ENCODE data around the gene FAM186B. TPM values are rescaled to one million over a fixed set of nuclear protein-coding genes. Genes with fewer than 3 reads are reported as not detected.
A peak's percentile ranks its signal among the peaks of the same experiment; 100 is the strongest.

Gene FAM186B
- total and polyA plus RNA-seq, 12 donors, result 0.04 to 1.5 (median 0.66) TPM

DNA sequence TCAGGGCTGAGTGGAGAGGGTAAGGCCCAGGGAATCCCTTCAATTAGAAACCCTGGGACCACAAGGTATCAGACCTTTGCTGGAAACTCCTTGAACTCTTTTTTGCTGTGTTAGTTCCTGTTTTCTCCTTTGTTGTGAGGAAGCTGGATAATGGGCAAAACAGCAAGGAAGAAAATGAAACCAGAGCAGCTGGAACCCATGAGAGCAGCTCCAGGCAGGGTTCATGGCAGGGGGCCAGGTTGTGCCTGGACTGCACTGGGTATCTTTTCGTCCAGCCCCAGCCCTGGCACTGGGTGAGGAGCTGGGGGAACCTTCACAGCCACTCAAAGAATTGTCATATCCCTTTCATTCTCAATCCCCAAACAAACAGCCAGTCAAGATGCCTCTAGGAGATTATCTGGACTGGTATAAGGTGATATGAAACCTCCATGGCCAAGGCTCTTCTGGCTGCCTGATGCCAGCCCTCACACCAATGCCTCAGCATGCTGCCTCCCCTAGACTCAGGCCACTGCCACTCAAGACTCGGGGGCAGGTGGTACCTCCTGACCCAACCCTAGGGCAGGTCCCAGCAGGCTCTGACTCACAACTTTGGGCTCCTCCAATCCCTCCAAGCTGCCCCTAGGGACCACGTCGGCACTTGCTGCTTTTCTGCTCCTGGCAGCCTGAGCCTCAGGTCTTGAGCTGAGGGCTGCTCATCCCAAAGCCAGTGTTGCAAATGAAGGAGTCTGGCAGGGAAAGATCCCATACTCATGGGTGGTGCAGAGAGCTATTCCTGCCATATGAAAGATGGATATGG lies 16.5 kb downstream of the FAM186B start:
- H3K36me3 ChIP-seq, result peaks cover 0 to 22% (median 0%) of the 10 kb centered on the region in 9 donors
- H3K27ac ChIP-seq, result peak overlapping the region in 2 of 10 donors; percentile 18 to 53
- intact Hi-C loops (cut with DNase I), result loop anchor here in 2 of 10 donors (10.0 kb wide), 3 partner anchors 54 to 234 kb away; partner anchors contain the start of genes KCNH3 (in 1 of the 2) and SPATS2 (in 1 of the 2)
- H3K4me3 ChIP-seq, result no peak overlapping the region
- peaks cover 0 to 10% (median 0%) of the 10 kb centered on the region in 11 donors for H3K9me3 ChIP-seq
- no peak for TF ChIP-seq CTCF (IDR thresholded peaks at IDR 0.05)
- peak in 1 of 2 donors; percentile 50 for DNase-seq
- H3K27me3 ChIP-seq, result no peaks in the 10 kb centered on the region
- 63 to 71% methylated on average over 4 of the region's 4 CpGs for WGBS, 2 donors
- H3K4me1 ChIP-seq, result peaks cover 0 to 35% (median 11%) of the 10 kb centered on the region in 9 donors
- ATAC-seq, result peak in 3 of 8 donors; percentile 27 to 55 (median 39)

GRCh38 chr12:49588281-49588680 lies 17.2 kb downstream of the FAM186B start:
- peak in 1 of 8 donors; percentile 22 for ATAC-seq
- no peak for DNase-seq
- Histone ChIP-seq H3K36me3 (peaks cover 0 to 22% (median 0%) of the 10 kb centered on the region in 9 donors), H3K27ac (peak overlapping the region in 2 of 10 donors; percentile 18 to 53), H3K9me3 (peaks cover 0 to 10% (median 0%) of the 10 kb centered on the region in 11 donors), H3K4me3 (no peak overlapping the region), H3K4me1 (peaks cover under 1 to 41% (median 14%) of the 10 kb centered on the region in 9 donors), H3K27me3 (no peaks in the 10 kb centered on the region)
- TF ChIP-seq CTCF (IDR thresholded peaks at IDR 0.05), result no peak
- WGBS, 2 donors, result 87 to 90% methylated on average over 7 of the region's 7 CpGs
- intact Hi-C loops (cut with DNase I), result loop anchor here in 2 of 10 donors (10.0 kb wide), 3 partner anchors 53 to 233 kb away; partner anchors contain the start of genes KCNH3 (in 1 of the 2) and SPATS2 (in 1 of the 2)

GRCh38 chr12:49587174-49587908 lies 18.1 kb downstream of the FAM186B start:
- Histone ChIP-seq H3K36me3 (peaks cover 0 to 22% (median 0%) of the 10 kb centered on the region in 9 donors), H3K4me3 (no peak overlapping the region), H3K27ac (no peak overlapping the region), H3K4me1 (peaks cover 4 to 51% (median 22%) of the 10 kb centered on the region in 9 donors), H3K9me3 (peaks cover 0 to 10% (median 0%) of the 10 kb centered on the region in 11 donors), H3K27me3 (no peaks in the 10 kb centered on the region)
- DNase-seq (no peak), ATAC-seq (no peak)
- WGBS, 2 donors, result 85 to 87% methylated on average over 11 of the region's 11 CpGs
- intact Hi-C loops (cut with DNase I), result loop anchor here in 2 of 10 donors (10.0 kb wide), 3 partner anchors 53 to 233 kb away; partner anchors contain the start of genes KCNH3 (in 1 of the 2) and SPATS2 (in 1 of the 2)
- no peak for TF ChIP-seq CTCF (IDR thresholded peaks at IDR 0.05)

All from heart right ventricle (tissue), 16 donors.